Tibial artery (tissue), 4 donors: ENCODE results near the gene SKAP1.

Experiments
- DNase-seq, 2 donors: peaks; one replicate each; pipeline ENCODE4 v3.0.0-alpha.2; 2019
- H3K27ac ChIP-seq, 2 donors: fragments of 200-600 bp; sonication (generic) in 1 of 2; 1 replicate in 1 of 2; 2 replicates in 1 of 2; pipeline ENCODE4 v1.5.1; 2018 to 2019; ENCODE audit warnings: mild to moderate bottlenecking in 1 of 2
- H3K27me3 ChIP-seq, 2 donors: fragments of 200-600 bp; sonication (generic) in 1 of 2; one replicate each; pipeline versions ENCODE4 v1.5.1 to v1.6.0; 2016 to 2019
- H3K36me3 ChIP-seq, 3 donors: fragments of 200-600 bp; sonication (generic) in 2 of 3; one replicate each; pipeline ENCODE4 v1.5.1; 2016 to 2019; ENCODE audit warnings: mild to moderate bottlenecking in 2 of 3
- H3K4me1 ChIP-seq, 4 donors: fragments of 200-600 bp; sonication (generic) in 2 of 4; 1 replicate in 3 of 4; 2 replicates in 1 of 4; pipeline ENCODE4 v1.5.1; 2016 to 2019
- H3K4me3 ChIP-seq, 2 donors: fragments of 200-600 bp; sonication (generic) in 1 of 2; 1 replicate in 1 of 2; 2 replicates in 1 of 2; pipeline ENCODE4 v1.5.1; 2018 to 2019; ENCODE audit warnings: mild to moderate bottlenecking in 2 of 2
- H3K9me3 ChIP-seq, 3 donors: fragments of 200-600 bp; sonication (generic) in 1 of 3; one replicate each; pipeline ENCODE4 v1.5.1; 2016 to 2019
- CTCF ChIP-seq, 2 experiments: fragments of 200-600 bp in 1 of 2; fragments of 450-650 bp in 1 of 2; IDR thresholded peaks; one replicate each; pipeline ENCODE4 v1.5.1; 2017 to 2019; ENCODE audit warnings: antibody characterized with exemption in 2 of 2, mild to moderate bottlenecking in 1 of 2, moderate library complexity in 1 of 2
- intact Hi-C: fragments of 100-400 bp; cut with DNase I; formaldehyde crosslinking; loops from one replicate; pipeline ENCODE4 v1.15.0; 2023; ENCODE audit warnings: low total_unique reads

Gene SKAP1

GRCh38 chr17:48244121-48244711, 185.8 kb downstream of the SKAP1 start:
- no peak overlapping the region for H3K27ac ChIP-seq
- no peaks in the 10 kb centered on the region for H3K36me3 ChIP-seq
- H3K27me3 ChIP-seq, result peaks cover 0 to 16% of the 10 kb centered on the region in 2 donors
- H3K4me1 ChIP-seq, result peaks cover 0 to 21% (median 9%) of the 10 kb centered on the region in 4 donors
- intact Hi-C loops, result no loop called here
- no peaks in the 10 kb centered on the region for H3K9me3 ChIP-seq
- TF ChIP-seq CTCF (IDR thresholded peaks at IDR 0.05), result no peak
- no peak for DNase-seq
- H3K4me3 ChIP-seq, result no peak overlapping the region

- no peak overlapping the region for H3K4me3 ChIP-seq
- no peak for DNase-seq
- H3K27ac ChIP-seq, result no peak overlapping the region
- H3K27me3 ChIP-seq, result peaks cover 0 to 9% of the 10 kb centered on the region in 2 donors
- no peaks in the 10 kb centered on the region for H3K36me3 ChIP-seq
- peaks cover 0 to 21% (median 9%) of the 10 kb centered on the region in 4 donors for H3K4me1 ChIP-seq
- intact Hi-C loops, result no loop called here
- no peaks in the 10 kb centered on the region for H3K9me3 ChIP-seq
- no peak for TF ChIP-seq CTCF (IDR thresholded peaks at IDR 0.05)
These were observed 188.1 kb downstream of the SKAP1 start for GRCh38 chr17:48241770-48242497.

GRCh38 chr17:48241131-48241591, 188.9 kb downstream of the SKAP1 start:
- peak in 1 of 2 donors; percentile 24 for DNase-seq
- intact Hi-C loops, result no loop called here
- no peak overlapping the region for H3K27ac ChIP-seq
- no peak for TF ChIP-seq CTCF (IDR thresholded peaks at IDR 0.05)
- peaks cover 0 to 21% (median 9%) of the 10 kb centered on the region in 4 donors for H3K4me1 ChIP-seq
- H3K27me3 ChIP-seq, result peaks cover 0 to 5% of the 10 kb centered on the region in 2 donors
- H3K36me3 ChIP-seq, result no peaks in the 10 kb centered on the region
- no peaks in the 10 kb centered on the region for H3K9me3 ChIP-seq
- H3K4me3 ChIP-seq, result no peak overlapping the region

- intact Hi-C loops, result no loop called here
- Histone ChIP-seq H3K4me3 (no peak overlapping the region), H3K4me1 (peaks cover 0 to 21% (median 9%) of the 10 kb centered on the region in 4 donors), H3K27me3 (peaks cover 0 to 4% of the 10 kb centered on the region in 2 donors), H3K9me3 (no peaks in the 10 kb centered on the region), H3K36me3 (no peaks in the 10 kb centered on the region), H3K27ac (no peak overlapping the region)
- no peak for TF ChIP-seq CTCF (IDR thresholded peaks at IDR 0.05)
- no peak for DNase-seq
These were observed 189.4 kb downstream of the SKAP1 start for GRCh38 chr17:48240562-48241130.

- DNase-seq, result no peak
- H3K36me3 ChIP-seq, result no peaks in the 10 kb centered on the region
- no peaks in the 10 kb centered on the region for H3K9me3 ChIP-seq
- no peak for TF ChIP-seq CTCF (IDR thresholded peaks at IDR 0.05)
- H3K4me3 ChIP-seq, result no peak overlapping the region
- H3K4me1 ChIP-seq, result peaks cover 0 to 21% (median 9%) of the 10 kb centered on the region in 4 donors
- intact Hi-C loops, result no loop called here
- H3K27ac ChIP-seq, result no peak overlapping the region
- no peaks in the 10 kb centered on the region for H3K27me3 ChIP-seq
These were observed 189.9 kb downstream of the SKAP1 start for GRCh38 chr17:48240122-48240521.
